HG02798 (cell line): ENCODE measurements around the gene WWTR1.
A peak's percentile ranks its signal among the peaks of the same experiment; 100 is the strongest.

Experiments
- ATAC-seq: cut with Tn5 transposase; IDR thresholded peaks from one replicate; pipeline ENCODE4 v1.9.1; 2021; ENCODE audit warnings: mild to moderate bottlenecking; ENCODE audit not compliant: unreplicated experiment, poor library complexity

WWTR1 gene

GRCh38 chr3:149509526-149509925 lies 148.3 kb downstream of the WWTR1 start:
- no peak for ATAC-seq

GRCh38 chr3:149507491-149508324 lies 150.1 kb downstream of the WWTR1 start:
- no peak for ATAC-seq

- ATAC-seq: no peak
These were observed 150.9 kb downstream of the WWTR1 start for GRCh38 chr3:149506965-149507364.

GRCh38 chr3:149506540-149506939 lies 151.3 kb downstream of the WWTR1 start:
- ATAC-seq: no peak

GRCh38 chr3:149502438-149502837 lies 155.4 kb downstream of the WWTR1 start:
- no peak for ATAC-seq

- no peak for ATAC-seq
These were observed 156.3 kb downstream of the WWTR1 start for GRCh38 chr3:149501524-149501923.

GRCh38 chr3:149497966-149498670 lies 159.7 kb downstream of the WWTR1 start:
- no peak for ATAC-seq

GRCh38 chr3:149496891-149497290 lies 160.9 kb downstream of the WWTR1 start:
- no peak for ATAC-seq

GRCh38 chr3:149495581-149496125 lies 162.2 kb downstream of the WWTR1 start:
- ATAC-seq: no peak

GRCh38 chr3:149494759-149495580 lies 162.9 kb downstream of the WWTR1 start:
- ATAC-seq: no peak

- ATAC-seq: no peak
These were observed 163.6 kb downstream of the WWTR1 start for GRCh38 chr3:149494022-149494758.

- ATAC-seq: no peak
These were observed 164.4 kb downstream of the WWTR1 start for GRCh38 chr3:149493315-149494021.

- ATAC-seq: no peak
These were observed 167.4 kb downstream of the WWTR1 start for GRCh38 chr3:149490260-149490971.

- no peak for ATAC-seq
These were observed 168.7 kb downstream of the WWTR1 start for GRCh38 chr3:149489060-149489690.

GRCh38 chr3:149487598-149488197 lies 170.1 kb downstream of the WWTR1 start:
- ATAC-seq: peak; percentile 76

- ATAC-seq: no peak
These were observed 171.1 kb downstream of the WWTR1 start for GRCh38 chr3:149486726-149487125.

GRCh38 chr3:149481491-149481890 lies 176.3 kb downstream of the WWTR1 start:
- no peak for ATAC-seq

GRCh38 chr3:149481056-149481455 lies 176.8 kb downstream of the WWTR1 start:
- no peak for ATAC-seq
